ENCODE data around the gene RASSF10.

- TF ChIP-seq TAF1 (IDR thresholded peaks at IDR 0.05; ENCODE audit: low read depth) (no peak), MAX (IDR thresholded peaks at IDR 0.05) (no peak), YY1 (IDR thresholded peaks at IDR 0.05; ENCODE audit: low read depth) (no peak), EP300 (IDR thresholded peaks at IDR 0.05; ENCODE audit: borderline replicate concordance) (no peak), REST (IDR thresholded peaks at IDR 0.05; ENCODE audit: low read depth) (no peak), RAD21 (IDR thresholded peaks at IDR 0.05; ENCODE audit: low read depth) (no peak), ZBTB7A (IDR thresholded peaks at IDR 0.05; ENCODE audit: low read depth) (no peak), CREB1 (IDR thresholded peaks at IDR 0.05; ENCODE audit: low read depth) (no peak), NFIC (IDR thresholded peaks at IDR 0.05) (no peak), TCF12 (IDR thresholded peaks at IDR 0.05; ENCODE audit: low read depth) (no peak), TEAD4 (IDR thresholded peaks at IDR 0.05) (no peak)
Observed at GRCh38 chr11:13033760-13034533, 24.8 kb downstream of the RASSF10 start.
